HG03460 (cell line): ENCODE data around the gene DEFB114.
"Not testable (repeated sequence)": the region's sequence is repeated elsewhere in the genome, so short reads cannot be mapped to it uniquely, and the experiment has no call there.

ENCODE experiments used
- ATAC-seq: cut with Tn5 transposase; IDR thresholded peaks from one replicate; pipeline ENCODE4 v1.9.1; 2021; ENCODE audit not compliant: unreplicated experiment

DEFB114 gene, protein sequence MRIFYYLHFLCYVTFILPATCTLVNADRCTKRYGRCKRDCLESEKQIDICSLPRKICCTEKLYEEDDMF

GRCh38 chr6:49964064-49964463, at the start of gene DEFB114:
TSS of gene DEFB114 (minus strand) at chr6:49964164. CDS start at chr6:49964105, 59 bp downstream.
- no peak for ATAC-seq

- ATAC-seq: no peak
Observed at GRCh38 chr6:50007819-50008218, 43.9 kb upstream of the DEFB114 start.

DNA sequence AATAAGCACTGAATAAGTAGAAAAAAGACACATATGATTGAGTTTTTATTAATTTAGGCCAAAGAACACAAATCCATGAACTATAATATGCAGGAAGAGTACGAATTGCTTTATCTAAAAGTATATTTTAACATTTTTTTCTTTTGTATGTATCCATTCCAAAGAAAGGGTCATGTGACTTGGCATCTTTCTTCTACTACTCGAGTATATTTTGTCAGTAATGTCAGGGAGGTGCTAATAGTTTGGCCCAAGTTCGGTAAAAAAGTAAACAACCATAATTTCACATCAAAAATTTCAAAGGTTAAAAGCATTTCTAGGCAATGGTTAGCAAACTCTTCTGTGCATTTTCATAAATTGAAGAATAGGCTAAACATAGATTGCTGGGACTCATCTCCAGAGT, 39.2 kb upstream of the DEFB114 start:
- no peak for ATAC-seq

DNA sequence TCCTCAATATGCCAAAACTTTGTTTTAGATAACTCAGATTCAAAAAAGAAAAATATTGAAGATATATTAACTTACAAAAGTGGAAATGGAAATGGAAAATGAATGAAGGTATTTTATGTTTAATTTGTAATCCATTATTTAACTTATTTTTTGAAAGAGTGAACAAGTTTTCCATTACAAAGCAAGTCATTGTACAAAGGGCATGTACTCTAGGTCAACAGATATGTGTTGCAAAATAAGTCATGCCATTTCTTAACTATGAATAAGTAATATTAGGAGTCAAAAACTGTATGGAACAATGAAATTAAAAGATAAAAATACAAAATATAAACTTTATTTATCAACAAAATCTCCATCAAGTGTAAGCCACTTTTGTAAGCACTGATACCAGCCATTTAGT, 31.3 kb upstream of the DEFB114 start:
- ATAC-seq: no peak

DNA sequence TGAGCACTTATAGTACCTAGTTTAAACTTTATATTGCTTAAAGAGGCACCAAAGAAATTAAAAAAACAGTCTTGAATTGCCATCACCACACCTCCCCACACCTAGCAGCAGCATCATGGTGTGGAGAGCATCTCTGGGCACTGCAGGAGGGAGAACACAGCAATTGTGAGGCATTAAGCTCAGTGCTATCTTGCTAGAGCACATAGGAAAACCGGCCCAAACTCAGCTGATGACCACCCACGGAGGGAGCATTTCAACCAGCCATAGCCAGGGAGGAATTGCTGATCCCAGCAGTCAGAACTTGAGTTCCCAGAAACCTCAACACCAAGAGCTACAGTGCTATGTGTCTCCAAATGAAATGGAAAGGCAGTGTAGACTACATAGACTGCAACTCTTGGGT, 24.9 kb upstream of the DEFB114 start:
- ATAC-seq: no peak

GRCh38 chr6:49987749-49988148, 23.8 kb upstream of the DEFB114 start:
- no peak for ATAC-seq

GRCh38 chr6:49986551-49986950, 22.6 kb upstream of the DEFB114 start:
- no peak for ATAC-seq

GRCh38 chr6:49982046-49982445, 18.1 kb upstream of the DEFB114 start:
- ATAC-seq: no peak

DNA sequence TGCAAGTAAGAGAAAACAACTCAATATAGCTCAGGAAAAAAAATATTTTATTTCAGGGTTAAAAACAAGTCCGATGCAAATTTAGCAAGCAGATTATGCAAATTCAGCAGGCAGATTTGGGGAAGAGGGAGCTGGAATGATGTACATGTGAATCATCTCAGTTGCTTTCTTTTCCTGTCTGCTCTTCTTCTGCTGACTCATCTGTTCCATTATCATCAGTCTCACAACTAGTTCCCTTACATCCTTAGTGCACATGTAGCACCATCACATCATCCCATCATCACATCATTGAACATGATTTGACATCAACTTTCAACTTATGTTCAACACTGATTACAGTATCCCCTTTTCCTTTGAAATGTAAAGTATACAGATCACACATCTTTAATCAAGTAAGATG, 16.9 kb upstream of the DEFB114 start:
- ATAC-seq: no peak

- ATAC-seq: no peak
Observed at GRCh38 chr6:49979584-49979983, 15.6 kb upstream of the DEFB114 start.

DNA sequence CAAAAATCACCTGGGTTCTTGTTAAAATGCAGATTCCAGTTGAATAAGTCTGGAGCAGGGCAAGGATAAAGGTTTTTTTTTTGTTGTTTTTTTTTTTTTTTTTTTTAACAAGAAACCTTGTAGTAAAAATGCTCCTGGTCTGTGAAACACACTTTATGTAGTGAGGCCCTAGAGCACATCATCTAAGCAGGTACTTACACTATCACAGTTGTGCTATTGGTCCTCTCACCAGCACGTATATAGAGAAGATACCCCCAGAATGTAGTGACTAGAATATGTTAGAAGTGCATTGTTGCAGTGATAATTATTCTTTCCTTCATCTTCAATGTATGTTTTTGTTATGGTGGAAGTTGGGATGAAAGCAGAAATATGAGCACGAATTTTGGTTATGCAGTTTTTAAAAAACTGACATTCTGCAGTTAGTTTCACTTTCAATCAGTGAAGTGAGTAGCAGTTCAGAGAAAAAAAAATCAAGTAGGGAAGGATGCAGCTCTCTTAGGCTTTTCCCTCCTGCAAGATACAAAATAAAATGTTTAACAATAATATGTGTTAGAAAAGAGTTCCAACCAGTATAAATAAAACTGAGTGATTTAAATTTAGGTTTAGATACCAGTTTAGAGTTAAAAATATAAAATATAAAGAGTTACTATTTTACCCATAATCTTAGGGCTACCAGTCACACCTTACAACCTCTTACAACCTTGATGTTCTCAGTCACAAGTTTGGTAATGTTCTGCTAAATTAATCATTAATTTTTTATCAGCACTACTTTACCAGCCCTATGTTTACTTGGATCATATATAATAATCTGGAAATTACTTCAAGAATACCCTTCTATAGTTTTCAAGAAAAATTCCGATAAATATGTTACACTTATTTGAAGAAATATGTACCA, 14.6 kb upstream of the DEFB114 start:
- ATAC-seq: no peak

DNA sequence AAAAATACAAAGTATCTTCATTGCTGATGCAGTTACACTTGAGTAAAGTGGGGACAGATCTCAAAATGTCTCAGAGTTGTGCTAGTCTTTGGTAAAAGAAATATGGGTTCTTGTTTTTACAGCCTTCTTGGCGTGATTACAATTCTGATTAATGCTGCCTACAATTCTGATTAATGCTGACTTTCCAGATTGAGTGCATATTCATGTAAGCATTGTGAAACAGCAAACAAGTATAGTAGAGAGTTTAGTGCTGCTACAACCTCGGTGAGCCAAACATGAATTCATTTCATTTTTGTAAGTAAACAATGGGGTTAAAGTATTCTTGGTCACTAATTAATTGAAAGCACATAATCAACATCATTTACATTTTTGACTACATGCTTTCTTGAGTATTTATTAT, 5.6 kb upstream of the DEFB114 start, which contains the start of gene DEFB113:
TSS of gene DEFB113 (minus strand) at position 21 of the 400 bp plus-strand sequence. CDS start at position 21, 0 bp downstream.
- ATAC-seq: no peak

DNA sequence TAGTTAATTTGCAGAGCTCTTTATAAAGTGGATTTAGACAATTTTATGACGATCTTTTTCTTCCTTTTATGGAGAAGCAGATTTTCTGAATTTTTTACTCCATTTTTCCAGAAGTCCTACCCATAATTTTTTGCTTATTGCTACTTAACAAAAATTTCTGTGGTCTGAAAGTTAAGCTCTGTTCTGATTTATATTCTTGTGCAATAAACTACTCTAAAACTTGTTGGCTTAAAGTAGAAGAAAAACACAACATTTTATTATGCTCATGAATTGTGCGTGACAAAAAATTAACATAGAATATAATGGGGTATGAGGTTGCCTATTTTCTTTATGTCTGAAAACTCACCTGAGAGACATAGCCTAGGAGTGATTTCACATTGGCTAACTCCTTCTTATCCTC, 2.9 kb upstream of the DEFB114 start:
- no peak for ATAC-seq

DNA sequence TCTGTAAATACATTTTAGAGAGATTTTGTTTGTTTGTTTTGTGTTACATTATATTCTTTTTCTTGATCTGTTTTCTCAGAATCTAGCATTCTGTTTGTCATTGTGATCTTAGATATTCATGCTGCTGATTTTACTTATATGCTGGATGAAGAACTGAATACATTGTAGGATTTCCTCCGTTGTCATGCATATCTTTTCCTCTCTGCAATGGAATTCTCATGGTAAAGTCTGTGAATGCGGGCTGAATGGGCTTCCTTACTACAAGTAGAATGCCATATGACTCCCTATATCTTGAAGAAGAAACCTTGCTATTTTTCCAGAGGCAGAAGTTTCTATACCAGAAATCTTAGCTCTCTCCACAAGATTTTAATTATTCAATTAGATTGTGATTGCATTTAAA, 2.4 kb upstream of the DEFB114 start:
- no peak for ATAC-seq

DNA sequence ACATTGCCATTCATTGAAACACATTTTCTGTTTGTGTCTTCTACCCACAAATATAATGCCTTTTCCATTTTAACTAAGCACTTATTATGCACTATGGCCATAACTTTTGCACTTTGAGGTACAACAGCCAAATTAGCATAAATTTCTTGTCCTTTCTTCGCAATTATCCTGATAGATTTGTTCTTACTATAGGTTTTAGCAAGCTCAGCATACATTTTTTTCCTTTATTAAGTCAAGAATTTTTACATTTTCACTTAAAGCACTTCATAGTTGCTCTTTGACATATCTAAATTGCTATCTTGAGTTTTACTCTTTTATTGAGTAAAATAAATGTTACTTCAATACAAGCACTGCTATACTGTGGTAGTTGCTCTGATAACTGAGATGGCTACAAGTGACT, 5.8 kb downstream of the DEFB114 start:
- no peak for ATAC-seq

- ATAC-seq: no peak
Observed at GRCh38 chr6:49955847-49956246, 8.1 kb downstream of the DEFB114 start.

GRCh38 chr6:49951926-49952325, 12.0 kb downstream of the DEFB114 start:
- ATAC-seq: no peak

- no peak for ATAC-seq
Observed at GRCh38 chr6:49950415-49950751, 13.6 kb downstream of the DEFB114 start.

DNA sequence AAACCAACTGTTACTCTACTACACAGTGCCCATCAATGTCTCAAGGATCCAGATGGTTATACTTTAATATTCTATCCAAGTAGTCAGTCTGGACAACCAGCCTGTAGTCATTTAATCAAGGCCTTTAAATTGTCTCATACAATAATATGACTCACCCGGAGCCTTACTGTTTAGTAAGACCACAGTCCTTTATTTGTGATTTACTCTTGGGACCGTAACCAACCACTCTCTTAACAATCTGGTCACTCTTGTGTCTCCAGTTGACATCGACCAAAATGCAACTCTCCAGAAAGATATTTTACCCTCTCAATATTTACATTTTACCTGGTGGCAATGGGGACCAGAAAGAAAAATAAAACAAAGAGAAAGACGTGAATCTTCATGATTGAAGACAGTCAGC, 14.9 kb downstream of the DEFB114 start:
- no peak for ATAC-seq

GRCh38 chr6:49946835-49947234, 17.1 kb downstream of the DEFB114 start:
- no peak for ATAC-seq

DNA sequence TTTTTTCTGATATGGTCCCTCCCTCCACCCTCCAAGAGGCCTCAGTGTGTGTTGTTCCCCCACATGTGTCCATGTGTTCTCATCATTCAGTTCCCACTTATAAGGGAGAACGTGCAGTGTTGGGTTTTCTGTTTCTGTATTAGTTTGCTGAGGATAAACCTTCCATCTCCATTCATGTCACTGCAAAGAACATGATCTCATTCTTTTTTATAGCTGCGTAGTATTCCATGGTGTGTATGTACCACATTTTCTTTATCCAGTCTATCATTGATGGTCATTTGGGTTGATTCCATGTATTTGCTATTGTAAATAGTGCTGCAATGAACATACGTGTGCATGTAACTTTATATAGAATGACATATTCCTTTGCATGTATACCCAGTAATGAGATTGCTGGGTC, 19.9 kb downstream of the DEFB114 start:
- not testable (repeated sequence) for ATAC-seq

DNA sequence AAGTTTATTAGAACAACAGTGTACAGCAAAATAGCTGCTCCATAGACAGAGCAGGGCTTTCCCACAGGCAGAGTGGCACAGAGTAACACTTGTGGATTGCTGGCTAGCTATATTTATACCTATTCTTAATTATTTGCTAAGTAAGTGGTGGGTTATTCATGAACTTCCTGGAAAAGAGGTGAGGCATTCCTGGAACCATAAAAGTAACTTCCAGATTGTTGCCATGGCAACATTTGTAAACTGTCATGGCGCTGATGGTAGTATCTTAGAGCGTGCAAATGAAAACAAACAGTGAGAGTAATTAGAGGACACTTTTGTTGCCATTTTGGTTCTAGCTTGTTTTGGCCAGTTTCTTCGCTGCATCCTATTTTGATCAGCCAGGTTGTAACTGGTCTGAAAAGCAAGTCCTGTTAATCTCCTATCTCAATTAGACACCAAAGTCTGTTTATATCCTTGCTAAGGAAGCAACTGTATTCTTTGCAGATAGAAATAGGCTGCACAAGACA, 23.9 kb downstream of the DEFB114 start:
- no peak for ATAC-seq

DNA sequence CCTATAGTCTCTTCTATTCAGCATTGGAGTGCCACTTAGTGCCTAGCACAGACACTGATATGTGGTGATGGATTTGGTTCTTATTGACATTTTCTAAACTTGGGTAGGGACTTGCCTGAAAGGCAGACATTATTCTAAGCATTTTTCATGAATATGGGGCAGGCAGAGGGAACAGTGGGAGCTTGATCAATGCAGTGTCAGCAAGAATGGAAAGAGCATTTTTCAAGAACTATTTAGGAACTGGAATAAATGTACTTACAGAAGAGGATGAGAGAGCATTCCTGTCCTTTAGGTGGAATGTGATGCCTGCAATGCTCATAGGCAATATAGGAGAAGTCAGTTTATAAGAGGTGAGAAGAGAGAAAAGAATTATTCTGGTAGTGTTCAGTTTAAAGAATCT, 26.2 kb downstream of the DEFB114 start:
- ATAC-seq: no peak
